Activated CD8-positive, alpha-beta memory T cell treated with anti-CD3 and anti-CD28 coated beads, Interleukin-2, amount 50 U/mL, for 24 hours (primary cell): ENCODE results near the gene ANKRD17.
"Not testable (repeated sequence)": the region's sequence is repeated elsewhere in the genome, so short reads cannot be mapped to it uniquely, and the experiment has no call there.

ENCODE experiments used
- DNase-seq: peaks from one replicate; pipeline ENCODE4 v3.0.0-alpha.2; 2020; ENCODE audit errors: extremely low read depth

Gene ANKRD17

GRCh38 chr4:73248416-73248815 is 10.2 kb downstream of the ANKRD17 start:
- DNase-seq = no peak

GRCh38 chr4:73247100-73247499 is 11.5 kb downstream of the ANKRD17 start:
- DNase-seq = no peak

GRCh38 chr4:73245955-73246354 is 12.6 kb downstream of the ANKRD17 start:
- no peak for DNase-seq

GRCh38 chr4:73244945-73245601 is 13.5 kb downstream of the ANKRD17 start:
- DNase-seq = no peak

GRCh38 chr4:73237044-73237443 is 21.6 kb downstream of the ANKRD17 start:
- no peak for DNase-seq

- DNase-seq = no peak
These were observed 22.4 kb downstream of the ANKRD17 start for GRCh38 chr4:73236151-73236550.

GRCh38 chr4:73234712-73235111 is 23.9 kb downstream of the ANKRD17 start:
- DNase-seq = no peak

GRCh38 chr4:73231518-73232487 is 26.8 kb downstream of the ANKRD17 start:
- DNase-seq = no peak

GRCh38 chr4:73230865-73231517 is 27.6 kb downstream of the ANKRD17 start:
- DNase-seq = no peak

- DNase-seq = not testable (repeated sequence)
These were observed 29.8 kb downstream of the ANKRD17 start for GRCh38 chr4:73228800-73229199.

- DNase-seq = no peak
These were observed 33.7 kb downstream of the ANKRD17 start for GRCh38 chr4:73224886-73225285.

GRCh38 chr4:73223258-73223650 is 35.3 kb downstream of the ANKRD17 start:
- DNase-seq = no peak

GRCh38 chr4:73222466-73223257 is 35.9 kb downstream of the ANKRD17 start:
- peak; percentile 12 for DNase-seq

- no peak for DNase-seq
These were observed 36.9 kb downstream of the ANKRD17 start for GRCh38 chr4:73221734-73222133.

GRCh38 chr4:73220815-73221214 is 37.8 kb downstream of the ANKRD17 start:
- no peak for DNase-seq

GRCh38 chr4:73213916-73214653 is 44.5 kb downstream of the ANKRD17 start:
- no peak for DNase-seq

- no peak for DNase-seq
These were observed 45.4 kb downstream of the ANKRD17 start for GRCh38 chr4:73212982-73213730.

GRCh38 chr4:73211968-73212367 is 46.6 kb downstream of the ANKRD17 start:
- DNase-seq = no peak

- DNase-seq = no peak
These were observed 50.2 kb downstream of the ANKRD17 start for GRCh38 chr4:73208376-73208775.

- DNase-seq = no peak
These were observed 52.4 kb downstream of the ANKRD17 start for GRCh38 chr4:73206236-73206635.
